Gastroesophageal sphincter (tissue), 3 donors: Measurements from ENCODE around the gene TUBGCP3.

Source experiments
- EP300 ChIP-seq: sonication (generic); formaldehyde crosslinking; IDR thresholded peaks from one replicate; pipeline ENCODE4 v1.6.1; 2017; ENCODE audit warnings: antibody characterized with exemption, mild to moderate bottlenecking
- POLR2A ChIP-seq, 2 donors: fragments of 450-650 bp; IDR thresholded peaks; one replicate each; pipeline ENCODE4 v1.6.1; 2017; ENCODE audit warnings: antibody characterized with exemption in 2 of 2, mild to moderate bottlenecking in 2 of 2, moderate library complexity in 1 of 2
- POLR2AphosphoS5 ChIP-seq: sonication (generic); formaldehyde crosslinking; IDR thresholded peaks from one replicate; pipeline ENCODE4 v1.6.1; 2017; ENCODE audit warnings: antibody characterized with exemption
- TF ChIP-seq, protein P1 (sequence below), 4 experiments: fragments of 200-600 bp in 2 of 4; fragments of 450-650 bp in 2 of 4; sonication (generic) in 1 of 4; IDR thresholded peaks; one replicate each; pipeline ENCODE4 v1.5.1; 2017 to 2019; ENCODE audit warnings: antibody characterized with exemption in 4 of 4, mild to moderate bottlenecking in 2 of 4, moderate library complexity in 2 of 4

DNA sequence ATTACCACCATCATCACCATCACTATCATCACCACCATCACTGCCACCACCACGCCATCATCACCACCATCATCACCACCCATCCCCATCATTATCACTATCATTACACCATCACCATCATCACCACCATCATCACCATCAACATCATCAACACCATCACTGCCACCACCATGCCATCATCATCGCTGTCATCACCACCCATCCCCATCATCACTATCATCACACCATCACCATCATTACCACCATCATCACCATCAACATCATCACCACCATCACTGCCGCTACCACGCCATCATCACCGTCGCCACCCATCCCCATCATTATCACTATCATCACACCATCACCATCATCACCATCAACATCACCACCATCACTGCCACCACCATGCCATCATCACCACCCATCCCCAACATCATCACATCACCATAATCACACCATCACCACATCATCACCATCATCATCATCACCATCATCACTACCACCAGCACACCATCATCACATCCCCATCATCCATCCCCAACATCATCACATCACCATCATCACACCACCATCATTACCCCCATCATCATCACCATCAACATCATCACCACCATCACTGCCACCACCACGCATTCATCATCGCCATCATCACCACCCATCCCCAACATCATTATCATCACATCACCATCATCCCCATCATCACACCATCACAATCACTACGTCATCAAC, 61.7 kb downstream of the TUBGCP3 start:
- TF ChIP-seq, protein P1, sequence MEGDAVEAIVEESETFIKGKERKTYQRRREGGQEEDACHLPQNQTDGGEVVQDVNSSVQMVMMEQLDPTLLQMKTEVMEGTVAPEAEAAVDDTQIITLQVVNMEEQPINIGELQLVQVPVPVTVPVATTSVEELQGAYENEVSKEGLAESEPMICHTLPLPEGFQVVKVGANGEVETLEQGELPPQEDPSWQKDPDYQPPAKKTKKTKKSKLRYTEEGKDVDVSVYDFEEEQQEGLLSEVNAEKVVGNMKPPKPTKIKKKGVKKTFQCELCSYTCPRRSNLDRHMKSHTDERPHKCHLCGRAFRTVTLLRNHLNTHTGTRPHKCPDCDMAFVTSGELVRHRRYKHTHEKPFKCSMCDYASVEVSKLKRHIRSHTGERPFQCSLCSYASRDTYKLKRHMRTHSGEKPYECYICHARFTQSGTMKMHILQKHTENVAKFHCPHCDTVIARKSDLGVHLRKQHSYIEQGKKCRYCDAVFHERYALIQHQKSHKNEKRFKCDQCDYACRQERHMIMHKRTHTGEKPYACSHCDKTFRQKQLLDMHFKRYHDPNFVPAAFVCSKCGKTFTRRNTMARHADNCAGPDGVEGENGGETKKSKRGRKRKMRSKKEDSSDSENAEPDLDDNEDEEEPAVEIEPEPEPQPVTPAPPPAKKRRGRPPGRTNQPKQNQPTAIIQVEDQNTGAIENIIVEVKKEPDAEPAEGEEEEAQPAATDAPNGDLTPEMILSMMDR (IDR thresholded peaks at IDR 0.05) = no peak
- TF ChIP-seq POLR2A (IDR thresholded peaks at IDR 0.05) = no peak
- TF ChIP-seq POLR2AphosphoS5 = no peak
- TF ChIP-seq EP300 = no peak
